OCI-LY3 (cell line): ENCODE data around the gene ASAH2B.
"Not testable (repeated sequence)": the region's sequence is repeated elsewhere in the genome, so short reads cannot be mapped to it uniquely, and the experiment has no call there.

Source experiments
- EZH2phosphoT487 ChIP-seq: fragments of 200-600 bp; shearing (Covaris generic); IDR thresholded peaks from 2 replicates; pipeline ENCODE4 v1.6.1; 2018; ENCODE audit warnings: antibody characterized with exemption, mixed run types, low read depth
- TF ChIP-seq, protein P1 (sequence below): fragments of 200-600, 300-600 bp; sonication (generic); IDR thresholded peaks from 2 replicates; pipeline ENCODE4 v1.5.1; 2014; ENCODE audit warnings: antibody characterized with exemption, low read length, low read depth

- TF ChIP-seq, protein P1, sequence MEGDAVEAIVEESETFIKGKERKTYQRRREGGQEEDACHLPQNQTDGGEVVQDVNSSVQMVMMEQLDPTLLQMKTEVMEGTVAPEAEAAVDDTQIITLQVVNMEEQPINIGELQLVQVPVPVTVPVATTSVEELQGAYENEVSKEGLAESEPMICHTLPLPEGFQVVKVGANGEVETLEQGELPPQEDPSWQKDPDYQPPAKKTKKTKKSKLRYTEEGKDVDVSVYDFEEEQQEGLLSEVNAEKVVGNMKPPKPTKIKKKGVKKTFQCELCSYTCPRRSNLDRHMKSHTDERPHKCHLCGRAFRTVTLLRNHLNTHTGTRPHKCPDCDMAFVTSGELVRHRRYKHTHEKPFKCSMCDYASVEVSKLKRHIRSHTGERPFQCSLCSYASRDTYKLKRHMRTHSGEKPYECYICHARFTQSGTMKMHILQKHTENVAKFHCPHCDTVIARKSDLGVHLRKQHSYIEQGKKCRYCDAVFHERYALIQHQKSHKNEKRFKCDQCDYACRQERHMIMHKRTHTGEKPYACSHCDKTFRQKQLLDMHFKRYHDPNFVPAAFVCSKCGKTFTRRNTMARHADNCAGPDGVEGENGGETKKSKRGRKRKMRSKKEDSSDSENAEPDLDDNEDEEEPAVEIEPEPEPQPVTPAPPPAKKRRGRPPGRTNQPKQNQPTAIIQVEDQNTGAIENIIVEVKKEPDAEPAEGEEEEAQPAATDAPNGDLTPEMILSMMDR = not testable (repeated sequence)
- TF ChIP-seq EZH2phosphoT487 = not testable (repeated sequence)
Measured at GRCh38 chr10:50728112-50728511, 11.6 kb upstream of the ASAH2B start.
